HCT116 (cell line): ENCODE results near the gene TCTA.

ENCODE experiments used
- ATF3 ChIP-seq: IDR thresholded peaks from 2 replicates; pipeline ENCODE4 v1.6.1; 2012
- CTCF ChIP-seq, 3 experiments: fragments of 200-600 bp in 1 of 3; sonication (generic) in 1 of 3; IDR thresholded peaks in 2 of 3; conservative IDR thresholded peaks in 1 of 3; 2 replicates each; pipeline ENCODE4 v1.5.1; 2012 to 2017; ENCODE audit warnings: low read depth in 2 of 3, low read length in 2 of 3, antibody characterized with exemption in 1 of 3, borderline replicate concordance in 1 of 3, control low read depth in 1 of 3, mild to moderate bottlenecking in 1 of 3, mixed read lengths in 1 of 3, mixed run types in 1 of 3, moderate library complexity in 1 of 3; ENCODE audit not compliant: insufficient read depth in 1 of 3
- EZH2 ChIP-seq: fragments of 200-600 bp; sonication (generic); IDR thresholded peaks from 2 replicates; pipeline ENCODE4 v1.6.1; 2017; ENCODE audit warnings: antibody characterized with exemption, mixed run types
- FOSL1 ChIP-seq: IDR thresholded peaks from 2 replicates; pipeline ENCODE4 v1.6.1; 2012; ENCODE audit warnings: low read depth
- POLR2A ChIP-seq: IDR thresholded peaks from 2 replicates; pipeline ENCODE4 v1.7.0; 2011; ENCODE audit warnings: borderline replicate concordance; ENCODE audit not compliant: insufficient read depth, insufficient read length; ENCODE audit errors: extremely low read depth
- REST ChIP-seq: IDR thresholded peaks from 2 replicates; pipeline ENCODE4 v1.6.1; 2012; ENCODE audit warnings: low read depth
- SIN3A ChIP-seq: IDR thresholded peaks from 2 replicates; pipeline ENCODE4 v1.6.1; 2012; ENCODE audit warnings: low read depth
- SP1 ChIP-seq: IDR thresholded peaks from 2 replicates; pipeline ENCODE4 v1.6.1; 2012; ENCODE audit warnings: low read depth
- SRF ChIP-seq: IDR thresholded peaks from 2 replicates; pipeline ENCODE4 v1.6.1; 2012; ENCODE audit warnings: low read depth
- TCF7L2 ChIP-seq: IDR thresholded peaks from 2 replicates; pipeline ENCODE4 v1.7.0; 2011; ENCODE audit warnings: borderline replicate concordance, inconsistent platforms; ENCODE audit not compliant: insufficient read depth, insufficient read length; ENCODE audit errors: extremely low read depth
- ZBTB33 ChIP-seq: IDR thresholded peaks from 2 replicates; pipeline ENCODE4 v1.6.1; 2011; ENCODE audit warnings: mild to moderate bottlenecking, low read length, moderate library complexity; ENCODE audit not compliant: insufficient replicate concordance; ENCODE audit errors: extremely low read depth

- no peak for TF ChIP-seq CTCF (IDR thresholded peaks at IDR 0.05 in 2 of 3, conservative IDR thresholded peaks at IDR 0.05 in 1 of 3; ENCODE audit: borderline replicate concordance in 1 of 3, insufficient read depth in 1 of 3, low read depth in 2 of 3, low read length in 2 of 3)
- TF ChIP-seq EZH2: no peak
- no peak for TF ChIP-seq SP1
- no peak for TF ChIP-seq TCF7L2
- no peak for TF ChIP-seq SIN3A
- no peak for TF ChIP-seq FOSL1
- no peak for TF ChIP-seq REST
- no peak for TF ChIP-seq ZBTB33
- TF ChIP-seq ATF3: no peak
- no peak for TF ChIP-seq SRF
- no peak for TF ChIP-seq POLR2A
Observed at GRCh38 chr3:49454898-49455681, 42.9 kb downstream of the TCTA start.
